Right lung (tissue), 5 donors: ENCODE measurements around the gene RAVER1. TPM values are rescaled to one million over a fixed set of nuclear protein-coding genes. Genes with fewer than 3 reads are reported as not detected.
A peak's percentile ranks its signal among the peaks of the same experiment; 100 is the strongest.
"Not testable (repeated sequence)": the region's sequence is repeated elsewhere in the genome, so short reads cannot be mapped to it uniquely, and the experiment has no call there.

Experiments
- DNase-seq, 2 donors: peaks; one replicate each; pipeline ENCODE4 v3.0.0-alpha.2; 2013
- polyA plus RNA-seq, 5 donors: library from polyadenylated mRNA; unstranded; fragments of 120-200 nt; gene quantifications; one replicate each; pipeline versions ENCODE4 v1.2.1 to v1.2.3, GENCODE V29; 2013; ENCODE audit warnings: inconsistent platforms in 1 of 5, low replicate concordance in 1 of 5; ENCODE audit not compliant: insufficient read length in 5 of 5, insufficient read depth in 1 of 5

Gene RAVER1
- polyA plus RNA-seq, 5 donors = 19.3 to 41.3 (median 24.8) TPM

DNA sequence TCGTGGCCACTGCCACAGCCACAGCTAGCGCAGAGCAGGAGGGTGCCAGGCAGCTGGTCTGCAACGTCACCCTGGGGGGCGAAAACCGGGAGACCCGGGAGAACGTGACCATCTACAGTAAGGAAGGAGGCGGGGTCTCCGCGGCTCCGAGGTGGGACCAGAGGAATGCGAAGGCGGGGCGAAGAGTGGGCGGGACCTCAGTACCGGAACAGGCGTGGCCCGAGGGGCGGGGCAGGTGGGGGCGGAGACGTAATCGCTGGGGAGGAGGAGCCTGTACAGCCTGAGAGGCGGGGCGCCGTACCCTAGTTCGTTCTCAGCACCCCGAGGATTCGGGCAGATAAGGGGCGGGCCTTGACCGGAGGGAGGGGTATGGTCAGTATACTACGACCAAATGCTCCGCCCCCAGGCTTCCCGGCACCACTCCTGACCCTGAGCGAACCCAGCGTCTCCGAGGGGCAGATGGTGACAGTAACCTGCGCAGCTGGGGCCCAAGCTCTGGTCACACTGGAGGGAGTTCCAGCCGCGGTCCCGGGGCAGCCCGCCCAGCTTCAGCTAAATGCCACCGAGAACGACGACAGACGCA, 41.0 kb downstream of the RAVER1 start:
- no peak for DNase-seq

DNA sequence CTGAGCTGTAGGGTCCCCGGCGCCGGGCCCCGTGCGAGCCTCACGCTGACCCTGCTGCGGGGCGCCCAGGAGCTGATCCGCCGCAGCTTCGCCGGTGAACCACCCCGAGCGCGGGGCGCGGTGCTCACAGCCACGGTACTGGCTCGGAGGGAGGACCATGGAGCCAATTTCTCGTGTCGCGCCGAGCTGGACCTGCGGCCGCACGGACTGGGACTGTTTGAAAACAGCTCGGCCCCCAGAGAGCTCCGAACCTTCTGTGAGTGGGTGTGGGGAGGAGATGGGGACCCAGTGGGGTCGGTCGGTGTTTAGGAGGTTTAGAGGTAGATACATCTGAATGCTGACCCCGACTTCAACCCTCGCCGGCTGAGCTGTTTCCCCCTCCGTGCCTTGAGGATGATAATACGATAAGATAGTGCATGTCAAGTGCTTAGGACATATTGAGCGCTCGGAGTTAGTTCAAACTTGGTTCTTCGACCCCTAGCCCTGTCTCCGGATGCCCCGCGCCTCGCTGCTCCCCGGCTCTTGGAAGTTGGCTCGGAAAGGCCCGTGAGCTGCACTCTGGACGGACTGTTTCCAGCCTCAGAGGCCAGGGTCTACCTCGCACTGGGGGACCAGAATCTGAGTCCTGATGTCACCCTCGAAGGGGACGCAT, 41.6 kb downstream of the RAVER1 start:
- DNase-seq = no peak

DNA sequence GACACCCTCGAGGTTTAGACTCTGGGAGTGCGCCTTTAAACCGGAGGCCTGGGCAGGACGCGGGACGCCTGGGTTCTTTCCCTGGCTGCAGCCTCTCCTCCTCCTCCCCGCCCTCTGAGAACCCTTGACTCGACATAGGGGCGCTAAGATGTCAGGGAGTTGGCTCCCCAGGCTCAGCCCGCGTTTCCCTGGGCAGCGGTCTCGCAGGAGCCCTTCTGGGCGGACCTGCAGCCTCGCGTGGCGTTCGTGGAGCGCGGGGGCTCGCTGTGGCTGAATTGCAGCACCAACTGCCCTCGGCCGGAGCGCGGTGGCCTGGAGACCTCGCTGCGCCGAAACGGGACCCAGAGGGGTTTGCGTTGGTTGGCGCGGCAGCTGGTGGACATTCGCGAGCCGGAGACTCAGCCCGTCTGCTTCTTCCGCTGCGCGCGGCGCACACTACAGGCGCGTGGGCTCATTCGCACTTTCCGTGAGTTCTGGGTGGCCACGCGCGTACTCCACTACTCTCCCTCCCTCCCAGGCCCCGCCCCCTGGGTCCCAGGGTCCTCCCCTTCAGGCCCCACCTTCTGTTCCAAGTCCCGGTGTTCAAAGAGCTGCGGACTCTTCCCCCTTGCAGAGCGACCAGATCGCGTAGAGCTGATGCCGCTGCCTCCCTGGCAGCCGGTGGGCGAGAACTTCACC, 42.3 kb downstream of the RAVER1 start:
- DNase-seq = no peak

DNA sequence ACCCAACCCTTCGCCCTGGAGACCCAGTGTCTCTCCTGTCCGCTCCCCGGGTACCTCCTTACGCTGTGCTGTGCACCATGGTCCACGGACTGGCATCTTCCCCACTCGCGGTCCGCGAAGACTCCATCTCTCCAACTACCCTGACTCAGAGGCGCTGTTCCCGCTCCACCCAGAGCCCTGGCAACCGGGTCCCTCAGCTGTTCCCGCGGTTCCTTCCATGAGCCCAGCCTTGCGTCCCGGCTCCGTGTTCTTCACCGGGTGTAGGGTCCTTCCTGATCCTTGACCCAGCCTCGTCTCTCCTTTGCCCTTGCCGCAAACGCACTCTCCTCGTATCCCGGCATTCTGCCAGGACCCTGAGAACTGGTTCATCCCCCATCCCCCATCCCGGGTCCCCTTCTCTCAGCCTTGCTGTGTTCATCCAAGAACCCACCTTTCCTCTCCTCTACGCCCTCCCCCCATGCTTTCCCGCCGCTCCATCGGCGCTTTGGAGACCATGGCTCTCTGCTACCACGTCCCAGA, 42.9 kb downstream of the RAVER1 start:
- DNase-seq = no peak

DNA sequence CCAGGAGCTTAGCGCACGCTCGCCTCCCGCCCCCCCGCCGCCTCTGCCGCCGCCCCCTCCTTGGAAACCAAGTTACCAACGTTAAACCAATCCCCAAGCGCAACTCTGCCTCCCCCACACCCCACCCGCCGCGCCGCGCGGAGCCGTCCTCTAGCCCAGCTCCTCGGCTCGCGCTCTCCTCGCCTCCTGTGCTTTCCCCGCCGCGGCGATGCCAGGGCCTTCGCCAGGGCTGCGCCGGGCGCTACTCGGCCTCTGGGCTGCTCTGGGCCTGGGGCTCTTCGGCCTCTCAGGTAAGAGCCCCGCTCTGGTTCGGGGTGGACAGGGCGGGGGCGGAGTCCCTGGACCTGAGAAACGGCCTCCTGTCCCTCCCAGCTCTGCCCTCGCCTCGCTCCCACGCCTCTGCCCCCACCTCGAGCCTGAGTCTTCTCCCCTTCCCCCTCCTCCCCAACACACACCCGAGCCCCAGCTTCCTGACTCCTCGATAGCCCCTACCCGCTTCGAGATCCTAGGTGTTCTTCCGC, 43.4 kb downstream of the RAVER1 start, which contains the start of gene ICAM5:
Gene ICAM5, plus strand, starts transcription at position 117 of the 521 bp plus-strand sequence. Its CDS starts 92 bp downstream, at position 209.
- no peak for DNase-seq

DNA sequence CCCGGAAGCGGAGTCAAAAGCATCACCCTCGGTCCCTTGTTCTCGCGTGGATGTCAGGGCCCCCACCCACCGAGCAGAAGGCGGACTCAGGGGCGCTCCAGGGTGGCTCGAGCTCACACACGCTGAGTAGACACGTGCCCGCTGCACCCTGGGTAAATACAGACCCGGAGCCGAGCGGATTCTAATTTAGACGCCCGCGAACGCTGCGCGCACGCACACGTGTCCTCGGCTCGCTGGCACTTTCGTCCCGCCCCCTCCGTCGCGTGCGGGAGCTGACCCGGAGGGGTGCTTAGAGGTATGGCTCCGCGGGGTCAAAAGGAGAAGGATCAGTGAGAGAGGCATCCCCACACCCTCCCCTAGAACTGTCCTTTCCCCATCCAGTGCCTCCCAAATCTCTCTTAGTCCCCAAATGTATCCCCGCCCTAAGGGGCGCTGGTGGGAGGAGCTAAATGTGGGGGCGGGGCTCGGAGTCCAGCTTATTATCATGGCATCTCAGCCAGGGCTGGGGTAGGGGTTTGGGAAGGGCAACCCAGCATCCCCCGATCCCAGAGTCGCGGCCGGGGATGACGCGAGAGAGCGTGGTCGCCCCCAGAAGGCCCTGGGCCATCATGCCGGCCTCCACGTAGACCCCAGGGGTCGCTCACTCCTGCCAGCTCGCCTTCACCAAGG, 44.0 kb downstream of the RAVER1 start:
- DNase-seq = no peak

DNA sequence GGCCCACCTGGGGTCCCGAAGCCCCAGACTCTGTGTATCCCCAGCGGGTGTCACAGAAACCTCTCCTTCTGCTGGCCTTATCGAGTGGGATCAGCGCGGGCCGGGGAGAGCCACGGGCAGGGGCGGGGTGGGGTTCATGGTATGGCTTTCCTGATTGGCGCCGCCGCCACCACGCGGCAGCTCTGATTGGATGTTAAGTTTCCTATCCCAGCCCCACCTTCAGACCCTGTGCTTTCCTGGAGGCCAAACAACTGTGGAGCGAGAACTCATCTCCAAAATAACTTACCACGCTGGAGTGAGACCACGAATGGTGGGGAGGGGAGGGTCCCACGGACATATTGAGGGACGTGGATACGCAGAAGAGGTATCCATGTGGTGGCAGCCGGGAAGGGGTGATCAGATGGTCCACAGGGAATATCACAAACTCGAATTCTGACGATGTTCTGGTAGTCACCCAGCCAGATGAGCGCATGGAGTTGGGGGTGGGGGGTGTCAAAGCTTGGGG, 44.6 kb downstream of the RAVER1 start:
- DNase-seq = no peak

DNA sequence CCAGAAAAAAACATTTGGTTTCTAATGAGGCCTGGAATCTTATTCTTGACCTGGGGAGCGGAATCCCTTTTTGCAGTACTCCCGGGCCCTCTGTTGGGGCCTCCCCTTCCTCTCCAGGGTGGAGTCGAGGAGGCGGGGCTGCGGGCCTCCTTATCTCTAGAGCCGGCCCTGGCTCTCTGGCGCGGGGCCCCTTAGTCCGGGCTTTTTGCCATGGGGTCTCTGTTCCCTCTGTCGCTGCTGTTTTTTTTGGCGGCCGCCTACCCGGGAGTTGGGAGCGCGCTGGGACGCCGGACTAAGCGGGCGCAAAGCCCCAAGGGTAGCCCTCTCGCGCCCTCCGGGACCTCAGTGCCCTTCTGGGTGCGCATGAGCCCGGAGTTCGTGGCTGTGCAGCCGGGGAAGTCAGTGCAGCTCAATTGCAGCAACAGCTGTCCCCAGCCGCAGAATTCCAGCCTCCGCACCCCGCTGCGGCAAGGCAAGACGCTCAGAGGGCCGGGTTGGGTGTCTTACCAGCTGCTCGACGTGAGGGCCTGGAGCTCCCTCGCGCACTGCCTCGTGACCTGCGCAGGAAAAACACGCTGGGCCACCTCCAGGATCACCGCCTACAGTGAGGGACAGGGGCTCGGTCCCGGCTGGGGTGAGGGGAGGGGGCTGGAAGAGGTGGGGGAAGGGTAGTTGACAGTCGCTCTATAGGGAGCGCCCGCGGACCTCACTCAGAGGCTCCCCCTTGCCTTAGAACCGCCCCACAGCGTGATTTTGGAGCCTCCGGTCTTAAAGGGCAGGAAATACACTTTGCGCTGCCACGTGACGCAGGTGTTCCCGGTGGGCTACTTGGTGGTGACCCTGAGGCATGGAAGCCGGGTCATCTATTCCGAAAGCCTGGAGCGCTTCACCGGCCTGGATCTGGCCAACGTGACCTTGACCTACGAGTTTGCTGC, 46.3 kb downstream of the RAVER1 start, which contains the start of gene ICAM4:
Gene ICAM4, plus strand, starts transcription at position 153 of the 935 bp plus-strand sequence. Its CDS starts 58 bp downstream, at position 211.
- peak; percentile 94 for DNase-seq

DNA sequence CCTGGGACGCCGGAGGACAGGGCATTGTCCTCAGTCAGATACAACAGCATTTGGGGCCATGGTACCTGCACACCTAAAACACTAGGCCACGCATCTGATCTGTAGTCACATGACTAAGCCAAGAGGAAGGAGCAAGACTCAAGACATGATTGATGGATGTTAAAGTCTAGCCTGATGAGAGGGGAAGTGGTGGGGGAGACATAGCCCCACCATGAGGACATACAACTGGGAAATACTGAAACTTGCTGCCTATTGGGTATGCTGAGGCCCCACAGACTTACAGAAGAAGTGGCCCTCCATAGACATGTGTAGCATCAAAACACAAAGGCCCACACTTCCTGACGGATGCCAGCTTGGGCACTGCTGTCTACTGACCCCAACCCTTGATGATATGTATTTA, 47.9 kb downstream of the RAVER1 start:
- DNase-seq = no peak

DNA sequence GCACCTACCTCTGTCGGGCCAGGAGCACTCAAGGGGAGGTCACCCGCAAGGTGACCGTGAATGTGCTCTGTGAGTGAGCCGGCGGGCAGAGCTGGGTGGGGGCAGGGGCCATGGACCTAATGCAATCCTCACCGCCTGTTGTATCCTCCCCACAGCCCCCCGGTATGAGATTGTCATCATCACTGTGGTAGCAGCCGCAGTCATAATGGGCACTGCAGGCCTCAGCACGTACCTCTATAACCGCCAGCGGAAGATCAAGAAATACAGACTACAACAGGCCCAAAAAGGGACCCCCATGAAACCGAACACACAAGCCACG, 48.4 kb downstream of the RAVER1 start:
- DNase-seq = no peak

DNA sequence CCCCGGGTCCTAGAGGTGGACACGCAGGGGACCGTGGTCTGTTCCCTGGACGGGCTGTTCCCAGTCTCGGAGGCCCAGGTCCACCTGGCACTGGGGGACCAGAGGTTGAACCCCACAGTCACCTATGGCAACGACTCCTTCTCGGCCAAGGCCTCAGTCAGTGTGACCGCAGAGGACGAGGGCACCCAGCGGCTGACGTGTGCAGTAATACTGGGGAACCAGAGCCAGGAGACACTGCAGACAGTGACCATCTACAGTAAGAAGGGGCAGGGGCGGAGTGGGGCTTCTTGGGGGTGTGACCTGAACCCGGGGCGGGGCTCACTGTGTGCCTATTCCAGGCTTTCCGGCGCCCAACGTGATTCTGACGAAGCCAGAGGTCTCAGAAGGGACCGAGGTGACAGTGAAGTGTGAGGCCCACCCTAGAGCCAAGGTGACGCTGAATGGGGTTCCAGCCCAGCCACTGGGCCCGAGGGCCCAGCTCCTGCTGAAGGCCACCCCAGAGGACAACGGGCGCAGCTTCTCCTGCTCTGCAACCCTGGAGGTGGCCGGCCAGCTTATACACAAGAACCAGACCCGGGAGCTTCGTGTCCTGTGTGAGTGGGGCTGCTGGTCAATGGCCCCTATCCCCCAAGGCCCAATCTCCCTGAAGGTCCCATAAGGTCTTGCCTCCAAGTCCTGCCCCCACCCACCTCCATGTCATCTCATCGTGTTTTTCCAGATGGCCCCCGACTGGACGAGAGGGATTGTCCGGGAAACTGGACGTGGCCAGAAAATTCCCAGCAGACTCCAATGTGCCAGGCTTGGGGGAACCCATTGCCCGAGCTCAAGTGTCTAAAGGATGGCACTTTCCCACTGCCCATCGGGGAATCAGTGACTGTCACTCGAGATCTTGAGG, 49.0 kb downstream of the RAVER1 start:
- no peak for DNase-seq

DNA sequence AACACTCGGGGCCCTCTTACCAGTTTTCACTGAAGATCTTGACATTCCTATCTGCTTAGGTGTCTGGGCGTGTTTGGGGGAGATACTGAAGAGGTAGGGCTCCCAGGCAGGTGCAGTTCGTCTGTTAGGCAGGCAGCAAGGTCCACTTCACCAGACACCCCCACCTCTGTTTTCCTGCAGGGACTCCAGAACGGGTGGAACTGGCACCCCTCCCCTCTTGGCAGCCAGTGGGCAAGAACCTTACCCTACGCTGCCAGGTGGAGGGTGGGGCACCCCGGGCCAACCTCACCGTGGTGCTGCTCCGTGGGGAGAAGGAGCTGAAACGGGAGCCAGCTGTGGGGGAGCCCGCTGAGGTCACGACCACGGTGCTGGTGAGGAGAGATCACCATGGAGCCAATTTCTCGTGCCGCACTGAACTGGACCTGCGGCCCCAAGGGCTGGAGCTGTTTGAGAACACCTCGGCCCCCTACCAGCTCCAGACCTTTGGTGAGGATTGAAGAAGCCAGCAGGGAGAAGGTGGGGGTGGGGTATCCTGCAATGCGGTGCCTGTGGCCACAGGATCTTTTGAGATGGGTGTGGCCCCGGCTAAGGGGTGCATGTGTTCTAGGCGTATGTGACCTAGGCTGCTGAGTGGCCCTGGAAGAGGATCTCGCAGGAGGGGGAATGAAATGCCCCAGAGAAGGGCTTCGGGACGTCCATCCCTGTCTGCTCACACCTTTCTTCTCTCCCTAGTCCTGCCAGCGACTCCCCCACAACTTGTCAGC, 49.8 kb downstream of the RAVER1 start:
- DNase-seq = no peak

DNA sequence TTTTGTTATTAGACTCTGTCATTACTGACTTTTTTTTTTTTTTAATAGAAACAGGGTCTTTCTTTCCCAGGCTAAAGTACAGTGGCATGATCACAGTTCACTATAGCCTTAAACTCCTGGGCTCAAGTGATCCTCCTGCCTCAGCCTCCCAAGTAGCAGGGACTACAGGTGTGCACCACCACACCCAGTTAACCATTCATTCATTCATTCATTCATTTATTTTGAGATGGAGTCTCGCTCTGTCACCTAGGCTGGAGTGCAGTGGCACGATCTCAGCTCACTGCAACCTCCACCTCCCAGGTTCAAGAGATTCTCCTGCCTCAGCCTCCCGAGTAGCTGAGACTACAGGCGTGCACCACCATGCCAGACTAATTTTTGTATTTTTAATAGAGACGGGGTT, 51.3 kb downstream of the RAVER1 start:
- not testable (repeated sequence) for DNase-seq

DNA sequence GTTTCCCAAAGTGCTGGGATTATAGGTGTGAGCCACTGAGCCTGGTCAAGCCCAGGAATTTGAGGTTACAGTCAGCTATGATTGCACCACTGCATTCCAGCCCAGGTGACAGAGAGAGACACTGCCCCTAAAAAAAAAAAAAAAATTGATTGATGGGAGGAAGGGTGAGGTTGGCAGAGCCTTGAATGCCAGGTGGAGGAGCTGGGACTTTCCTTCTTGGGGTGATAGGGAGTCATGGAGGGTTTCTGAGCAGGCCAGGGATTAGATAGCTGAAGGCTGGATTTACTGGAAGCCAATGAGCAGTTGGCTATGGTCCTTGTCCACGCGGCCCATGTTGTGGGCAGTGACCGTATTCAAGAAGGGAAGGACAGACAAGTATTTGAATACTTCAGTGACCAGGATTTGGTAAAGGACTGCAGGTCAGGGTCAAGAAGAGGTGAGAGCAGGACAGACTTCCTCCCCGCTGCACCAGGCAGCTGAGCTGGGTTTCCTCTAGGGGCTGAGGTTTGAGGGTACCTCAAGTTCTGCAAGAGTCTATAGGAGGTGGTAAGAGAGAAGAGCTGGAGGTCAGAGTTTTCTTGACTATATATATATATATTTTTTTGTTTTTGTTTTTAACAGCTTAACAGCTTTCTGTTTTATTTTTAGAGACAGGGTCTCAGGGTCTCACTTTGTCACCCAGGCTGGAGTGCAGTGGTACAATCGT, 53.4 kb downstream of the RAVER1 start:
- no peak for DNase-seq

DNA sequence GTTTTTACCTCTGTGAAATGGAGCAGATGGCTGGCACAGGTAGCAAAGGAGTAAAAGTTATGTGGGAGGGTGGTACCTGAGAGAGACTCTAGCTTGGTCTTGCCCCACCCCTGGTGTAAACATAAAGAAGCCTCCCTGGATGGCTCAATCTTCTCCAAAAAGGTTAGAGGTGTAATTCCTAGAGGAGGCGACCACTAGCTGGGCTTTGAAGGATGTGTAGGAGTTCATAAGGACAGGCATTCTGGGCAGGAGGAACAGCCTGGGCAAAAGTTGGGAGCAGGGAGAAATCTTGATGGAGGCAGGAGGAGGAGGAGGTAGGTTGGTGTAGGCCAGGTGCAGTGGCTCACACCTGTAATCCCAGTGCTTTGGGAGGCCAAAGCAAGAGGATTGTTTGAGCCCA, 54.4 kb downstream of the RAVER1 start:
- DNase-seq = no peak

DNA sequence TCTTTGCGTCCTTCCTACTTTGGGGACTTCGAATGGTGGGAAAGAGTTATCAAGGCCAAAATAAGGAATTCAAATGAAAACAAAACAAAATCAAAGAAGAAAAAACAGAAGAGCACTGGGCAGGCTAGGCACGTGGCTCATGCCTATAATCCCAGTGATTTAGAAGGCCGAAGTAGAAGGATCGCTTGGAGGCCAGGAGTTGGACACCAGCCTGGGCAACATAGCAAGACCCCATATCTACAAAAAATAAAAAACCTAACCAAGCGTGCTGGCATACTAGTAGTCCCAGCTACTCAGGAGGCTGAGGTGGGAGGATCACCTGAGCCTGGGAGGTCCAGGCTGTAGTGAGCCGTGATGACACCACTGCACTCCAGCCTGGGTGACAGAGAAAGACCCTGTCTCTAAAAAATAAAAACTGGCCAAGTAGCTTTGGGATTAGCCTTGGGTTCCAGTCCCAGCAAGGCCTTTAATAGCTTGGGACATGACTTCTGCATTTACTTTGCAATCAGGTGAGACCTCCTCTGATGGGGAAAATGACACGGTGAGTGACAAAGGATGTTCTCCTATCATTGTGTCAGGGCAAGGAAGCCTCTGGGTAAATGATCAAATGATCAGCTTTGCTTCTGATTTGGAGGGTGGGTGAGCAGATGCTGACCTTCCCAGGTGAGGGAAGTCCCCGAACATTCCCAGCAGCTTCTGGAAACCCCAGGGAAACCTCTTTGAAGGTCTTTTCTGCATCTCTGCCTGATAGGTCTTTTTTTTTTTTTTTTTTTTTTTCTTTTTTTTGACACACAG, 55.3 kb downstream of the RAVER1 start:
- no peak for DNase-seq

DNA sequence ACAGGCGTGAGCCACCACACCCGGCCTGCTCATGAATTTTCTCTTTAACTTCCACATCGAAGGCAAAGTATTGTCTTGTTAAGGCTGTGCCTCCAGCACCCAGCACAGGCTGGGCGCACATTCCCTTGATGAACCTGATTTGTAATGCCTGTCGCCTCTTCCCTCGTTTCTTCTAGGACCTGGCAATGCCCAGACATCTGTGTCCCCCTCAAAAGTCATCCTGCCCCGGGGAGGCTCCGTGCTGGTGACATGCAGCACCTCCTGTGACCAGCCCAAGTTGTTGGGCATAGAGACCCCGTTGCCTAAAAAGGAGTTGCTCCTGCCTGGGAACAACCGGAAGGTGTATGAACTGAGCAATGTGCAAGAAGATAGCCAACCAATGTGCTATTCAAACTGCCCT, 58.7 kb downstream of the RAVER1 start:
- no peak for DNase-seq
